SW 1271 (cell line): ENCODE data around the gene ELL3.
"Not testable (repeated sequence)": the region's sequence is repeated elsewhere in the genome, so short reads cannot be mapped to it uniquely, and the experiment has no call there.

Source experiments
- DNase-seq, 2 experiments: peaks; one replicate each; lab custom pipeline; 2025; lab: John Stamatoyannopoulos, UW

The ELL3 gene

DNA sequence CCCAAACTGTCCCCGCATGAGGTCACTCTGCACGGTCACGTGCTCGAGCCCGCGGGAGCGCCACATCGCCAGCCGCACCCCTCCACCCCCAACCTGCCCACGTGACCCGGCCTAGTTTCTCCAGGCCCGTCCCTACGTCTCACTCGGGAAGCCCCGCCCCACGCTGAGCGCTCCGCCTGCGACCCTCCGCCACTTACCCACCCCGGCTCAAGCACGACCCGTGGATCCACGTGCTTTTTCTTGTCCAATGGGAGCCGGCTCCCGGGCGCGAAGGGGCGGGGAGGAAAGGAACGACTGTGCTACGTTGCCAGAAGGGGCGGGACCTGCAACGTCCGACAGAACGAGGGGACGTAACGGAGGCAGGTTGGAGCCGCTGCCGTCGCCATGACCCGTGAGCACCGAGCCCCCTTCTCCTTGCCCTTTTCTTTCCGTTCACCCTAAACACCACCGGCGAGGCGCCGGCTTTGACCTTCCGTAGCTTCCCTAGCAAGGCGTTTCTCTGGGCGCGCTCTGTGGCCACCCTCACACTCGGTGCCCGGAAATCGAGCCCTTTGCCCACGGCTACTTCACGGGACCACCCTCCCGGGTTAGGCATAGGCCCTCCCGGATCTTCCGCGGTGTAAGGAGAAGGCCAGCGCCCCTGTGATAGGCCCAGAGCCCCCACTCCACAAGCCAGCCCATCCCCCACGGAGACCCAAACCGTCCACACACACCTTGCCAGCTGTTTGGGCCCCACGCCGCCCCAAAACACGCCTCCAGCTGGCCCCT, 15.4 kb upstream of the ELL3 start, which contains the start of gene SERF2:
Gene SERF2, plus strand, starts transcription at position 328 of the 768 bp plus-strand sequence. Its CDS starts 57 bp downstream, at position 385.
- DNase-seq, result peak; percentile 93 to 95

DNA sequence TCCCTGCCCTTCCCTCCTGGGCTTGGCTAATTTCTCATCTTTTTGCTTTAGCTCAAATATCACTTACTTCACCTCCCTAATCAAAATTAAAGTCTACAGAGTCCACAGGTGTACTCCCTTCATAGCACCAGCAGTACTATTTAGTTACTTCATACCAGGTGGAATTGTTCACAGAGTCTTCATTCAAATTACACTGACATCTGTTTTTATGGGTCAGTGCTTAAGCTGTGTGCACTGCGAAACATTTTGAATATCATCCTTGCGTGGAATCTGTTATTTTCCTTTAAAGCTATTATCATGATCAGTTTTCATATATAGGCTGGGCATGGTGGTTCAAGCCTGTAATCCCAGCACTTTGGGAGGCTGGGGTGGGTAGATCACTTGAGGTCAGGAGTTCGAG, 12.6 kb upstream of the ELL3 start:
- DNase-seq, result no peak

- DNase-seq, result no peak
Measured at GRCh38 chr15:43779016-43779415, 2.2 kb upstream of the ELL3 start.

- peak; percentile 74 to 83 for DNase-seq
Measured at GRCh38 chr15:43777267-43777914, 625 bp upstream of the ELL3 start.

DNA sequence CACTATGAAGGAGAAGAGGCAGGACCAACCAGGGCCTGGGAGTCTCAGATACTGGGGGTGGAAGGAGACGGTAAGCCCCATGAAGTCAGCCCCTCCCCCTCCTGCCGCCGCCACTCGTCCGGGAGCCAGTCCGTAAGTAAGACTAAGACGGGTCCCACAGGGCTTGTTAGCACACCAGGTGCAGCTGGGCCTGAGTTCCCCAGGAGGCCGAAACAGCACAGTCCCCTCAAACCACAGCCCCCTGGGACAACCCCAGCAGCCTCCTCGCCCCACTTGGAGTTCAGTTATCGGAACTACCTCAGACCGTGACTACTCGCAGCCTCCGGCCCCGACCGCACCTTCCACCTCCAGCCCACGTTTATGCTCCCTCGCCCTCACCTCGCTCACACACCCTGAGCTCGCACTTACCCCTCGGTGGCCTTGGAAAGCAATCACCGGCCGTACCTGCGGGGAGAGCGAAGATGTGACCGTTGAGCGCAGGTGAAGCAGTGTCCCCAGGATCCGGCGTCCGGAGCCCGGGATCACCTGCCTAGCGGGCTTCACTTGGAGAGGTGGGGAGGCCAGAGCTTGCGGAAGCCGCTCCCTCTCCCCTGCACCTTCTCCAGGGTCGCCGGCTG, 557 bp downstream of the ELL3 start:
- no peak for DNase-seq

DNA sequence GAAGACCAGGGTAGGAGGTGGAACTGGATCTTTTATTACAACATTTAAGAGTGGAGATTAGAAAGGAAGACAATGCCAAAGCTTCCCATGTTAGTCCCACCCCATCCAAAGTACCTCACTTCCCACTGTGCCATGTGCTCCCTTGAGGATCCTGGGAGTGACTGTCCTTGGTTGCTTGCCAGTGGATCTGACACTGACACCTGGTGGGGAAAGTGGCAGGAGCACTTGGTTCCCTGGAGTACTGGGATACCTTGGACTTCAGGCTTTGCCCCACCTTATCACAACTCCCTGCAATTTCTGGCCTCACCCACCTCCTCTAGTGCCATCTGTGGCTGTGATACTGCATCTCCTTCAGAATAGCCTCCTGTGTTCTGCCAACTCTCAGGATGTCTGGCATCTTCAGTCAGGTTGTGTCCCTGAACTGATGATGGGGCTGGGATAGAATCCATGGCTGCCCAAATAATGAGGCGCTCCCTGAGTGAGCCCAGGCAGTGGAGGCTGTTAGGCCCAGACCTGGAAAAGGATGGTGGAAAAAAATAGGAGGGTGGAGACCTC, 1.3 kb downstream of the ELL3 start:
- peak; percentile 46 to 51 for DNase-seq

- no peak for DNase-seq
Measured at GRCh38 chr15:43774062-43774461, 2.7 kb downstream of the ELL3 start.

GRCh38 chr15:43772624-43773023, 4.1 kb downstream of the ELL3 start:
- DNase-seq, result no peak

DNA sequence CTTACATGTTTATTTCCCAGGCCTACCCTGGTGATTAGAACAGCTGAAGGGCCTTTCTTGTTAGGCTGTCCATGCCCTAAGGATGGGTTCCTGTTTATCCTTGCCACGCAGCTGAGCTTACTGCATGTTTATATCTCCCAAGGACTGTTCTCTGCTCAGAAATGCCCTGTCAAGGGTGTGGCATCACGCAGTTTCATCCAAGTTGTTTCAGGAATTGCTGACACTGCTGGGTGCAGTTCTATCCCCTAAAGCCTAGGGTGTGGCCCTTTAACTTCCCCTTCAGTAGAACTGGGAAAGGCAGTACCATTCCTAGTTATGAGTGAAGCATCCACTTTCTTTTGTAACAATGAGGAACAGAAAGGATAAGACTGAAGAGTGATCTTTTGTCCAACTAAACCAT, 5.0 kb downstream of the ELL3 start:
- no peak for DNase-seq

- DNase-seq, result peak in 1 of 2 experiments; percentile 35
Measured at GRCh38 chr15:43769584-43770228, 7.1 kb downstream of the ELL3 start.

DNA sequence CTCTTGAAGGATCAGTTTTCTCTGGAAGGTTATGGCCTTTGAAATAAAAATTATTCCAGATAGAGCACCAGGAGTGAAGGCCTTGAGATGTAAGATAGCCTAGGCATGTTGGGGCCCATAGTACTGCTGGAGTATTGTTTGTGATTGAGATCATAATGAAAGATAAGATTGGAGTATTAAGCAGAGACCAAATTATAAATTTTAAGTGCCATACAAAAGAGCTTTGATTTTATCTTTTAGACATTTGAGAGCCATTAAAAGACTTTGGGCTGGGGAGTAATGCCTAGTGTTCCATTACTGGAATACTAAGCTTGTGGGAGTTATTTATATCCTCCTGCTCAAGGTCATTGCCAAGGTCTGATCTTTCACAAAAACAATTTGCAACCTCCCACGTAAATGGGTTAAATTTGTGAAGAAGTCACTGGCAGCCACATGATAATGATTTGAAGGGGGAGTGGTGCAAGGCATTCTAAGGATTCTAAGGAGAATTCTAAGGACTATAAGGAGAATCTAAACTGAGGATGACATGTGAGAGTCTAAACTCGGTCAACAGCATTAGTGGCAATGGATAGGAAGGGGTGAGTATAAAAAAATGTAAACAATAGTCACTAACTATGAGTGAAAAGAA, 12.8 kb downstream of the ELL3 start:
- DNase-seq, result no peak

DNA sequence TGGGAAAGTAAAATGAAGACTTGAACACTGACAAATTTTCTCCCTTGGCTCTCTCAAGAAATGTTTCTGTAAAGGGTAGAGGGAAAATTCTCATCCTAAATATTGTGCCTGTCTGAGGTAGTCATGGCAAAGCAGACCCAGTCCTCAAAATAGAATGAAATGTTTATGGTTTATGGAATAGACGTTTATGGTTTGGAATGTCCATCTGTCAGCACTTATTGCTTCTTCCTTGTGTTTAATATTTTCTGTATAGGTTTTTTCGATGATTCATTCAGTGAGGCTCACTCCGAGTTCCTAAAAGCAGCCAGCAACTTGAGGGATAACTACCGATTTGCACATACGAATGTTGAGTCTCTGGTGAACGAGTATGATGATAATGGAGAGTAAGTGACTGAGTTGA, 13.9 kb downstream of the ELL3 start:
- no peak for DNase-seq

GRCh38 chr15:43751885-43752284, 24.9 kb downstream of the ELL3 start:
- DNase-seq, result no peak

- no peak for DNase-seq
Measured at GRCh38 chr15:43749690-43750345, 26.9 kb downstream of the ELL3 start.

GRCh38 chr15:43748376-43748775, 28.4 kb downstream of the ELL3 start:
- DNase-seq, result peak in 1 of 2 experiments; percentile 6

- peak in 1 of 2 experiments; percentile 5 for DNase-seq
Measured at GRCh38 chr15:43746903-43747309, 29.9 kb downstream of the ELL3 start.

DNA sequence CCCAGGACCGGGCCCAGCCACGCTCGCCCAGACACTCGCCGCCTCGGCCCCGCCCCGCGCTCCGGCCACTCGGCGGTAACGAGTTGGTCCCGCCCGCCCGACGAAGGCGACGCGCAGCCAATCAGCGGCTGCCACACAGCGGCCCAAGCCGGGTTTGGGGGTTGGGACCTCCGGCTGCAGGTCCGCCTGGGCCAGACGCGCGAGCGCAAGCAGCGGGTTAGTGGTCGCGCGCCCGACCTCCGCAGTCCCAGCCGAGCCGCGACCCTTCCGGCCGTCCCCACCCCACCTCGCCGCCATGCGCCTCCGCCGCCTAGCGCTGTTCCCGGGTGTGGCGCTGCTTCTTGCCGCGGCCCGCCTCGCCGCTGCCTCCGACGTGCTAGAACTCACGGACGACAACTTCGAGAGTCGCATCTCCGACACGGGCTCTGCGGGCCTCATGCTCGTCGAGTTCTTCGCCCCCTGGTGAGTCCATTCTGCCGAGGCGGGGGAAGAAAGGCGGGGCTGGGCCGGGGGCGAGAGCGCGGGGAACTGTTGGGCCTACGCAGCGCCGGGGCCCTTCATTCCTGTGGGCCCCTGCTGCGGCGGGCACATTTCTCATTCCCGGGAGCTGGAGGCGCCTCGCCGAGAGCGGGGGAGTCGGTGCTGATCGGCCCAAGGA, 30.4 kb downstream of the ELL3 start, which contains the start of gene PDIA3:
Gene PDIA3, plus strand, starts transcription at position 194 of the 658 bp plus-strand sequence. Its CDS starts 102 bp downstream, at position 296.
- peak in 1 of 2 experiments; percentile 61 for DNase-seq

- DNase-seq, result no peak
Measured at GRCh38 chr15:43735416-43735815, 41.4 kb downstream of the ELL3 start.

- not testable (repeated sequence) for DNase-seq
Measured at GRCh38 chr15:43728053-43728725, 48.6 kb downstream of the ELL3 start.

DNA sequence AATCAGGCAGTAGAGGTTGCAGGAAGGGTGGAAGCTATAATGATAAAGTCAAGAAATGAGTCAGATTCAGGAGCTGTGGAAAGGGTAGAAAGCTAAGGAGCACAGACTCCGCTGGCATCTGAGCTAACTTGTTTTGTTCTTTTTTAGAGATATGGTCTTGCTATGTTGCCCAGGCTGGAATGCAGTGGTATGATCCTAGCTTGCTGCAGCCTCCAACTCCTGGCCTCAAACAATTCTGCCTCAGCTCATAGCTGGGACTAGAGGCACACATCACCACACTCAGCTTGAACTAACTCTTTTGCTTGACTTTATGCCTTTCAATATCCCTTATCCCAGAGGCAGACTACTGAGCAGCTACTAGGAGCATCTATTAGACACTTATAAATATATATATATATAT, 50.5 kb downstream of the ELL3 start:
- not testable (repeated sequence) for DNase-seq
